PFSK-1 (cell line): ENCODE measurements around the gene PPP2R5A.

Source experiments
- FOXP2 ChIP-seq: optimal IDR thresholded peaks from 2 replicates; pipeline ENCODE3; 2011; ENCODE audit warnings: borderline replicate concordance, control low read depth, inconsistent platforms; ENCODE audit not compliant: insufficient read depth; ENCODE audit errors: extremely low read length, extremely low read depth
- POLR2AphosphoS5 ChIP-seq: IDR thresholded peaks from 2 replicates; pipeline ENCODE4 v1.6.1; 2012; ENCODE audit warnings: low read depth, mild to moderate bottlenecking, control low read depth, low read length, moderate library complexity
- REST ChIP-seq, 2 experiments: IDR thresholded peaks; 2 replicates each; pipeline versions ENCODE4 v1.6.1 to v1.8.0; 2011 to 2012; ENCODE audit warnings: low read depth in 2 of 2, low read length in 2 of 2, control low read depth in 1 of 2, inconsistent platforms in 1 of 2, mild to moderate bottlenecking in 1 of 2, moderate library complexity in 1 of 2; ENCODE audit not compliant: insufficient read depth in 1 of 2
- SIN3A ChIP-seq: IDR thresholded peaks from 2 replicates; pipeline ENCODE4 v1.6.1; 2012; ENCODE audit warnings: mild to moderate bottlenecking, low read length, moderate library complexity, borderline replicate concordance; ENCODE audit not compliant: insufficient read depth
- TAF1 ChIP-seq: IDR thresholded peaks from 2 replicates; pipeline ENCODE4 v1.6.1; 2012; ENCODE audit warnings: low read length, control low read depth, borderline replicate concordance; ENCODE audit not compliant: insufficient read depth

Gene PPP2R5A

DNA sequence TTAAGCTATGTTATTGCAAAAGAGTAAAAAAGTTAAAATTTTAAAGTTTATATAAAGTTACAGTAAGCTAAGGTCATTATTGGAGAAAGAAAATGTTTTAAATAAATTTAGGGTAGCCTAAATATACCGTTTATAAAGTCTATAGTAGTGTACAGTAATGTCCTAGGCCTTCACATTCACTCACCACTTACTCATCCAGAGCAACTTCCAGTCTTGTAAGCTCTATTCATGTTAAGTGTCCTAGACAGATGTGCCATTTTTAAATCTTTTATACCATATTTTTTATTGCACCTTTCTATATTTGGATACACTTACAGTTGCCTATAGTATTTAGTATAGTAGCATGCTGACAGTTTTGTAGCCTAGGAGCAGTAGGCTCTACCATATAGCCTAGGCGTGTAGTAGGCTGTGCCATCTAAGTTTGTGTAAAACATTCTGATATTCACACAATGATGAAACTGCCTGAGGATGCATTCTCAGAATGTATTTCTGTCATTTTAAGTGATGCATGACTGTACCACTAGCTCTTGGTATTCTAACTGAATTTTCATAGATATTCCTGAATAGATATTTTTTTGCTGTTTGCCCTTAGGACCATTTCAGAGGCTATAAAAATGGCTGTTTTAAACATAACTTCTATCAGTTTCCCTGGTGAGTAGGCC lies 26.8 kb downstream of the PPP2R5A start:
- TF ChIP-seq REST (IDR thresholded peaks at IDR 0.05; ENCODE audit: insufficient read depth in 1 of 2, low read depth in 2 of 2, low read length in 2 of 2): no peak
- no peak for TF ChIP-seq POLR2AphosphoS5
- no peak for TF ChIP-seq SIN3A
- no peak for TF ChIP-seq TAF1
- TF ChIP-seq FOXP2: no peak

GRCh38 chr1:212313616-212314015 lies 28.4 kb downstream of the PPP2R5A start:
- TF ChIP-seq SIN3A (no peak), POLR2AphosphoS5 (no peak), REST (IDR thresholded peaks at IDR 0.05; ENCODE audit: insufficient read depth in 1 of 2, low read depth in 2 of 2, low read length in 2 of 2) (no peak), TAF1 (no peak), FOXP2 (no peak)

- TF ChIP-seq TAF1: no peak
- no peak for TF ChIP-seq FOXP2
- TF ChIP-seq REST (IDR thresholded peaks at IDR 0.05; ENCODE audit: insufficient read depth in 1 of 2, low read depth in 2 of 2, low read length in 2 of 2): no peak
- no peak for TF ChIP-seq SIN3A
- no peak for TF ChIP-seq POLR2AphosphoS5
Observed at GRCh38 chr1:212315184-212315583, 30.0 kb downstream of the PPP2R5A start.

GRCh38 chr1:212315907-212316306 lies 30.7 kb downstream of the PPP2R5A start:
- no peak for TF ChIP-seq FOXP2
- TF ChIP-seq TAF1: no peak
- no peak for TF ChIP-seq REST (IDR thresholded peaks at IDR 0.05; ENCODE audit: insufficient read depth in 1 of 2, low read depth in 2 of 2, low read length in 2 of 2)
- no peak for TF ChIP-seq POLR2AphosphoS5
- no peak for TF ChIP-seq SIN3A

DNA sequence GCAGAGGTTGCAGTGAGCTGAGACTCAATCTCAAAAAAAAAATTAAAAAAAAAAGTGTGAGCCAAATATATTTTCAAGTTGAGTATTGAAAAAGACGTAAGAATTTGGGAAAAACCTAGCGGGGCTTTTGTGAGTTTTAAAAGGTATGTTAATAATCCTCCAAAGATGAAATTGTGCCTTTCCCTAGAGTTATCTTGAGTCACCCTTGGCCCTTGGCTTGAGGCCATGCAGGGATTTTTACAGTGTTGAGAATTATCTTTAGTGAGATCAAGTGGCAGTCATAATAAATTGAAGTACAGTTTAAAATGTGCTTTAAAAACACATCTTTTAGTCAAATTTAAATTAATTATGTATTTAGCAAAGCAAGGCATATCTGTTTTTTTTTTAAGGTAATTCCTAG lies 32.7 kb downstream of the PPP2R5A start:
- TF ChIP-seq SIN3A: no peak
- TF ChIP-seq POLR2AphosphoS5: no peak
- no peak for TF ChIP-seq TAF1
- no peak for TF ChIP-seq FOXP2
- no peak for TF ChIP-seq REST (IDR thresholded peaks at IDR 0.05; ENCODE audit: insufficient read depth in 1 of 2, low read depth in 2 of 2, low read length in 2 of 2)
